Activated CD4-positive, alpha-beta memory T cell treated with anti-CD3 and anti-CD28 coated beads for 36 hours (primary cell): ENCODE data around the gene SMC5. TPM values are rescaled to one million over a fixed set of nuclear protein-coding genes. Genes with fewer than 3 reads are reported as not detected.

Experiments
- CTCF ChIA-PET: fragments of 350-600 bp; sonication (Branson Sonifier 250); formaldehyde crosslinking; loops from one replicate; lab custom pipeline; 2021; ENCODE audit warnings: antibody characterized with exemption, inconsistent platforms; lab: Charles Lee
- POLR2A ChIA-PET: fragments of 350-600 bp; sonication (Branson Sonifier 250); formaldehyde crosslinking; loops from one replicate; lab custom pipeline; 2021; ENCODE audit warnings: antibody characterized with exemption; lab: Charles Lee
- DNase-seq: peaks from one replicate; pipeline ENCODE4 v3.0.0-alpha.2; 2020
- H3K27ac Mint-ChIP-seq: one replicate; pipeline ENCODE4 v1.8.0; 2021; ENCODE audit warnings: mixed read lengths
- H3K27me3 Mint-ChIP-seq: one replicate; pipeline ENCODE4 v1.8.0; 2021; ENCODE audit warnings: mixed read lengths
- H3K36me3 Mint-ChIP-seq: one replicate; pipeline ENCODE4 v1.8.0; 2021; ENCODE audit warnings: mixed read lengths
- H3K4me1 Mint-ChIP-seq: one replicate; pipeline ENCODE4 v1.8.0; 2021; ENCODE audit warnings: low read depth, mixed read lengths
- H3K4me3 Mint-ChIP-seq: one replicate; pipeline ENCODE4 v1.8.0; 2021; ENCODE audit warnings: mild to moderate bottlenecking, mixed read lengths
- H3K9me3 Mint-ChIP-seq: one replicate; pipeline ENCODE4 v1.8.0; 2021; ENCODE audit warnings: mixed read lengths
- intact Hi-C: fragments of 100-400 bp; cut with micrococcal nuclease; formaldehyde crosslinking; loops from one replicate; pipeline ENCODE4 v1.15.1; 2023
- total RNA-seq, 2 experiments: library from RNA; stranded (reverse); gene quantifications; one replicate each; pipeline ENCODE4 v1.2.3, GENCODE V29; 2021

SMC5 gene
- total RNA-seq, 2 experiments from 2014 or later: 32.0 to 34.1 TPM

DNA sequence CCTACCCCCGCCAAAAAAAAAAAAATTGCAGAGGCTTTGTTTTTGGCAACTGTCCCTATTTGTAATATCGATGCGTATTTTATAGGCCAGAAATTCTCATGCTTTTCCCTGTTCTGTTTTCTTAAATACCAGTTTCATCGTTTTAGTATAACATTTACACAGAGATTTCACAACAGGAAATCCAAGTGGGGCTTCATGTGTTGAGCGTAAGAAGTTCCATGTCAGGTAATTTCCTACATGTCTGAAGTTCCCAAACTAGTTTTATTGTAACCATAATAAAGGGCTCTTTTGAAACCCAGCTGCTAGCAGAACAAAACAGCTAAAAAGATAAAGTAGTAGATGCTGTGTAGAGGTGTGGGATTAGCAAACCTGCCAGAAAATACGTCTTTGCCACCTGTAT lies 4.2 kb downstream of the SMC5 start:
- Mint-ChIP-seq H3K9me3 (no peaks in the 10 kb centered on the region), H3K27me3 (no peaks in the 10 kb centered on the region), H3K27ac (peak overlapping the region; percentile 78), H3K36me3 (peaks cover 44% of the 10 kb centered on the region), H3K4me1 (peaks cover 51% of the 10 kb centered on the region), H3K4me3 (peak overlapping the region; percentile 95)
- ChIA-PET CTCF (interaction anchor here (1.1 kb wide), 2 partner anchors 8 to 21 kb away, joined by 3 to 4 read pairs; no protein-coding TSS in a partner anchor), POLR2A (interaction anchor here (0.6 kb wide), 1 partner anchor 151 kb away, joined by 4 read pairs; the partner anchor contains the start of gene KLF9)
- intact Hi-C loops: loop anchor here (5.0 kb wide), 1 partner anchor 34 kb away; no protein-coding TSS in a partner anchor
- no peak for DNase-seq

GRCh38 chr9:70263421-70263820 lies 4.6 kb downstream of the SMC5 start:
- Mint-ChIP-seq H3K36me3 (peaks cover 44% of the 10 kb centered on the region), H3K4me1 (peaks cover 47% of the 10 kb centered on the region), H3K9me3 (no peaks in the 10 kb centered on the region), H3K4me3 (no peak overlapping the region), H3K27ac (no peak overlapping the region), H3K27me3 (no peaks in the 10 kb centered on the region)
- intact Hi-C loops: loop anchor here (5.0 kb wide), 1 partner anchor 34 kb away; no protein-coding TSS in a partner anchor
- ChIA-PET POLR2A (no interaction called here), CTCF (interaction anchor here (1.1 kb wide), 1 partner anchor 8 kb away, joined by 4 read pairs; no protein-coding TSS in a partner anchor)
- DNase-seq: no peak

DNA sequence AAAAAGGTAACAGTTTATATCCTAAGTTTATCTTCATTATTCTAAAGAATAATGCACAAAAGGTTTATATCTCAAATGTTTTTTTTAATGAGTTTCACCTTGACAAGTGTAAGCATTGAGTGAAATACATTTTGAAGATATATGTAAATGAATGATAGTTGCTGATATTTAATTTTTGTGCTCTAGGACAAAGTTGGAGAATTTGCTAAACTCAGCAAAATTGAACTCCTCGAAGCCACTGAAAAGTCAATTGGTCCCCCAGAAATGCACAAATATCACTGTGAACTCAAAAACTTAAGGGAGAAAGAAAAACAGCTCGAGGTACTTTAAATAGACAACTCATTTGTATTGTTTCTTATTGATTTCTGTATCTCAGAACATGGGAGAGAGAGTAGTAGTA lies 19.5 kb downstream of the SMC5 start:
- H3K36me3 Mint-ChIP-seq: peaks cover 42% of the 10 kb centered on the region
- H3K27ac Mint-ChIP-seq: no peak overlapping the region
- no peak overlapping the region for H3K4me3 Mint-ChIP-seq
- POLR2A ChIA-PET: no interaction called here
- CTCF ChIA-PET: interaction anchor here (0.6 kb wide), 1 partner anchor 20 kb away, joined by 3 read pairs; no protein-coding TSS in a partner anchor
- DNase-seq: no peak
- no peaks in the 10 kb centered on the region for H3K9me3 Mint-ChIP-seq
- H3K27me3 Mint-ChIP-seq: no peaks in the 10 kb centered on the region
- peaks cover 22% of the 10 kb centered on the region for H3K4me1 Mint-ChIP-seq
- intact Hi-C loops: no loop called here

GRCh38 chr9:70283848-70284247 lies 25.1 kb downstream of the SMC5 start:
- Mint-ChIP-seq H3K4me1 (peaks cover 14% of the 10 kb centered on the region), H3K27me3 (no peaks in the 10 kb centered on the region), H3K4me3 (no peak overlapping the region), H3K36me3 (peaks cover 53% of the 10 kb centered on the region), H3K27ac (peak overlapping the region; percentile 79), H3K9me3 (no peaks in the 10 kb centered on the region)
- ChIA-PET POLR2A (interaction anchor here (0.7 to 1.0 kb wide), 2 partner anchors 16 to 23 kb away, joined by 3 to 4 read pairs; no protein-coding TSS in a partner anchor), CTCF (interaction anchor here (0.9 kb wide), 1 partner anchor 21 kb away, joined by 3 read pairs; no protein-coding TSS in a partner anchor)
- intact Hi-C loops: no loop called here
- no peak for DNase-seq

- Mint-ChIP-seq H3K9me3 (no peaks in the 10 kb centered on the region), H3K27me3 (no peaks in the 10 kb centered on the region)
- CTCF ChIA-PET: no interaction called here
Measured at GRCh38 chr9:70285246-70285645, 26.5 kb downstream of the SMC5 start.

GRCh38 chr9:70285981-70286598 lies 27.3 kb downstream of the SMC5 start:
- H3K9me3 Mint-ChIP-seq: peaks cover 4% of the 10 kb centered on the region
- peaks cover 53% of the 10 kb centered on the region for H3K36me3 Mint-ChIP-seq
- ChIA-PET POLR2A (no interaction called here), CTCF (no interaction called here)
- no peaks in the 10 kb centered on the region for H3K27me3 Mint-ChIP-seq
- peaks cover 16% of the 10 kb centered on the region for H3K4me1 Mint-ChIP-seq
- DNase-seq: no peak
- intact Hi-C loops: no loop called here
- no peak overlapping the region for H3K27ac Mint-ChIP-seq
- no peak overlapping the region for H3K4me3 Mint-ChIP-seq

More at GRCh38 chr9:70285246-70285645, 26.5 kb downstream of the SMC5 start:
- H3K4me3 Mint-ChIP-seq: no peak overlapping the region
- no peak overlapping the region for H3K27ac Mint-ChIP-seq
- no peak for DNase-seq
- POLR2A ChIA-PET: no interaction called here
- peaks cover 14% of the 10 kb centered on the region for H3K4me1 Mint-ChIP-seq
- peaks cover 52% of the 10 kb centered on the region for H3K36me3 Mint-ChIP-seq
- intact Hi-C loops: no loop called here

DNA sequence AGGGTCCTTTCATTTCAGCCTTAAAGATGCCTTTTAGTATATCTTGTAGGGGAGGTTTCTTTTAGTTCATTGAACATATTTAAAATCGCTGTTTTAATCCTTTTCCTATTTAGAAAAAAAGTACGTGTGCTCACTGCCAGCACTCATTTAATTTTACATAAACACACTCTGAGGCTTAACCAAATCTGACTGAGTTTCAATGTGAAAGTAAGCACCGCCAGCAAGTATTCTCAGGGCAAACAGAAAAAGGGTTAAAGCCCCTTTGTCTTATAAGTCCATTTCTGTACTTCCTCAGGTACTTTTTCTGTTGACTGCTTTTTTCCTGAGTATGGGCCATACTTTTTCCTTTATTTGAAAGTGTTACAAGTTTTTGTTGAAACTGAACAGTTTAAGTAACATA lies 31.8 kb downstream of the SMC5 start:
- Mint-ChIP-seq H3K4me1 (peaks cover 14% of the 10 kb centered on the region), H3K27ac (no peak overlapping the region), H3K27me3 (no peaks in the 10 kb centered on the region), H3K9me3 (peaks cover 11% of the 10 kb centered on the region), H3K36me3 (peaks cover 54% of the 10 kb centered on the region), H3K4me3 (no peak overlapping the region)
- intact Hi-C loops: no loop called here
- POLR2A ChIA-PET: no interaction called here
- CTCF ChIA-PET: no interaction called here
- DNase-seq: no peak

- ChIA-PET CTCF (interaction anchor here (0.9 to 1.1 kb wide), 2 partner anchors 26 to 311 kb away, joined by 3 read pairs; no protein-coding TSS in a partner anchor), POLR2A (no interaction called here)
- DNase-seq: no peak
- intact Hi-C loops: no loop called here
- peaks cover 11% of the 10 kb centered on the region for H3K9me3 Mint-ChIP-seq
- H3K36me3 Mint-ChIP-seq: peaks cover 51% of the 10 kb centered on the region
- H3K4me3 Mint-ChIP-seq: no peak overlapping the region
- no peaks in the 10 kb centered on the region for H3K27me3 Mint-ChIP-seq
- H3K4me1 Mint-ChIP-seq: peaks cover 15% of the 10 kb centered on the region
- H3K27ac Mint-ChIP-seq: no peak overlapping the region
Measured at GRCh38 chr9:70291446-70291845, 32.7 kb downstream of the SMC5 start.

DNA sequence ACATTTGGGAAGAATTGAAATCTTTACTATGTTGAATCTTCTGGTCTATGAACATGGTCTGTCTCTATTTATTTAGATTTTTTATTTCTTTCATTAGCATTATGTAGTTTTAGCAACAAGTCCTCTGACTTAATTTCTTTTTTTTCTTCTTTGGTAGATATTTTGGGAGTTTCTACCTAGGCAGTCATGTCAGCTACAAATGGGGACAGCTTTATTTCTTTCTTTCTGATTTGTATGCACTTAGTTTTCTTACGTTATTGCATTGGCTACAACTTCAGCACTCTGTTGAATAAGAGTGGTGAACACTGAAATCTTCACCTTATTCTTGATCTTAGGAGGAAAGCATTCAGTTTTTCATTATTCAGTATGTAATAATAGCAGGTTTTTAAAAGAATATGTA lies 33.5 kb downstream of the SMC5 start:
- intact Hi-C loops: no loop called here
- H3K4me1 Mint-ChIP-seq: peaks cover 15% of the 10 kb centered on the region
- ChIA-PET CTCF (interaction anchor here (0.9 to 1.1 kb wide), 2 partner anchors 26 to 310 kb away, joined by 3 read pairs; no protein-coding TSS in a partner anchor), POLR2A (no interaction called here)
- H3K27ac Mint-ChIP-seq: no peak overlapping the region
- H3K27me3 Mint-ChIP-seq: no peaks in the 10 kb centered on the region
- no peak overlapping the region for H3K4me3 Mint-ChIP-seq
- H3K9me3 Mint-ChIP-seq: peaks cover 11% of the 10 kb centered on the region
- peaks cover 47% of the 10 kb centered on the region for H3K36me3 Mint-ChIP-seq
- no peak for DNase-seq

GRCh38 chr9:70293214-70293613 lies 34.4 kb downstream of the SMC5 start:
- intact Hi-C loops: no loop called here
- ChIA-PET POLR2A (no interaction called here), CTCF (interaction anchor here (0.7 kb wide), 1 partner anchor 309 kb away, joined by 3 read pairs; no protein-coding TSS in a partner anchor)
- peaks cover 15% of the 10 kb centered on the region for H3K4me1 Mint-ChIP-seq
- H3K27ac Mint-ChIP-seq: no peak overlapping the region
- DNase-seq: no peak
- no peak overlapping the region for H3K4me3 Mint-ChIP-seq
- H3K27me3 Mint-ChIP-seq: no peaks in the 10 kb centered on the region
- peaks cover 11% of the 10 kb centered on the region for H3K9me3 Mint-ChIP-seq
- H3K36me3 Mint-ChIP-seq: peaks cover 50% of the 10 kb centered on the region

DNA sequence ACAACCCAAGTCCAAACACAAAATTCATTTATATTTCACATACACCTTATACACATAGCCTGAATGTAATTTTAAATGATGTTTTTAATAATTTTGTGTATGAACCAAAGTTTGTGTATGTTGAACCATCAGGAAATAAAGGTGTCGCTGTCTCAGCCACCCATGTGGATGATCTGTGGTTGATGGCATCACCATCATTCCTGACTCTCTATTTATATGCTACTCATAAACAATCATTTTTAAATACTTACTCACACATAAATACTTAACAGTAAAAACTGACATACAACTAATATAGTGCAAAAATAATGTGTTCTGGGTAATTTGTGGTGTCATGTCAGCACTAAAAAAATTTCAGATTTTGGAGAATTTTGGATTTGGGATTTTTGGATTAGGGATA lies 38.4 kb downstream of the SMC5 start:
- ChIA-PET CTCF (no interaction called here), POLR2A (no interaction called here)
- Mint-ChIP-seq H3K27me3 (no peaks in the 10 kb centered on the region), H3K4me1 (peaks cover 22% of the 10 kb centered on the region), H3K4me3 (no peak overlapping the region), H3K9me3 (peaks cover 5% of the 10 kb centered on the region), H3K36me3 (peaks cover 55% of the 10 kb centered on the region), H3K27ac (no peak overlapping the region)
- DNase-seq: no peak
- intact Hi-C loops: loop anchor here (5.0 kb wide), 1 partner anchor 35 kb away; no protein-coding TSS in a partner anchor

- no peaks in the 10 kb centered on the region for H3K9me3 Mint-ChIP-seq
- no peaks in the 10 kb centered on the region for H3K27me3 Mint-ChIP-seq
- no peak overlapping the region for H3K4me3 Mint-ChIP-seq
- ChIA-PET CTCF (interaction anchor here (0.7 kb wide), 1 partner anchor 304 kb away, joined by 4 read pairs; no protein-coding TSS in a partner anchor), POLR2A (interaction anchor here (0.6 kb wide), 1 partner anchor 16 kb away, joined by 3 read pairs; no protein-coding TSS in a partner anchor)
- no peak overlapping the region for H3K27ac Mint-ChIP-seq
- intact Hi-C loops: loop anchor here (5.0 kb wide), 1 partner anchor 36 kb away; no protein-coding TSS in a partner anchor
- H3K36me3 Mint-ChIP-seq: peaks cover 49% of the 10 kb centered on the region
- H3K4me1 Mint-ChIP-seq: peaks cover 22% of the 10 kb centered on the region
- DNase-seq: no peak
Measured at GRCh38 chr9:70298245-70298771, 39.5 kb downstream of the SMC5 start.
